GM12891 (cell line): ENCODE data around the gene ATP11A.

Source experiments
- POLR2A ChIP-seq: IDR thresholded peaks from 2 replicates; pipeline ENCODE4 v1.6.1; 2011; ENCODE audit warnings: low read depth, low read length, control low read depth
- POLR2AphosphoS5 ChIP-seq: IDR thresholded peaks from 2 replicates; pipeline ENCODE4 v1.6.1; 2011; ENCODE audit warnings: low read depth, low read length, control low read depth

GRCh38 chr13:112730157-112730671 lies 40.4 kb downstream of the ATP11A start:
- no peak for TF ChIP-seq POLR2A
- TF ChIP-seq POLR2AphosphoS5: no peak
